Transverse colon (tissue), 4 donors: Measurements from ENCODE around the gene NCAPD3. TPM values are rescaled to one million over a fixed set of nuclear protein-coding genes. Genes with fewer than 3 reads are reported as not detected.

Experiments used
- DNase-seq: peaks from one replicate; pipeline ENCODE4 v3.0.0-alpha.2; 2019
- H3K27ac ChIP-seq, 4 donors: fragments of 200-600 bp; sonication (generic); 2 replicates each; pipeline ENCODE4 v1.5.1; 2016 to 2018; ENCODE audit warnings: inconsistent platforms in 4 of 4
- H3K27me3 ChIP-seq: fragments of 200-600 bp; sonication (generic); 2 replicates; pipeline ENCODE4 v1.5.1; 2017; ENCODE audit warnings: inconsistent platforms
- H3K36me3 ChIP-seq, 4 donors: fragments of 200-600 bp; sonication (generic); 2 replicates each; pipeline ENCODE4 v1.5.1; 2017 to 2019; ENCODE audit warnings: inconsistent platforms in 4 of 4
- H3K4me1 ChIP-seq, 4 donors: fragments of 200-600 bp; sonication (generic); 2 replicates each; pipeline ENCODE4 v1.5.1; 2017 to 2020; ENCODE audit warnings: inconsistent platforms in 4 of 4
- H3K4me3 ChIP-seq, 4 donors: fragments of 200-600 bp; sonication (generic); 1 replicate in 1 of 4; 2 replicates in 3 of 4; pipeline versions ENCODE4 v1.5.1 to v1.6.1; 2017 to 2019; ENCODE audit warnings: inconsistent platforms in 4 of 4
- H3K9me3 ChIP-seq, 2 donors: fragments of 200-600 bp; sonication (generic); 2 replicates each; pipeline ENCODE4 v1.5.1; 2017 to 2019; ENCODE audit warnings: inconsistent platforms in 2 of 2
- EP300 ChIP-seq: sonication (generic); formaldehyde crosslinking; IDR thresholded peaks from one replicate; pipeline ENCODE4 v1.6.1; 2017; ENCODE audit warnings: antibody characterized with exemption, low read depth
- POLR2A ChIP-seq: fragments of 450-650 bp; IDR thresholded peaks from one replicate; pipeline ENCODE4 v1.6.1; 2016; ENCODE audit warnings: antibody characterized with exemption, mild to moderate bottlenecking, moderate library complexity
- POLR2AphosphoS5 ChIP-seq, 3 donors: sonication (generic); formaldehyde crosslinking; IDR thresholded peaks; one replicate each; pipeline ENCODE4 v1.6.1; 2016; ENCODE audit warnings: antibody characterized with exemption in 3 of 3
- WGBS, 2 donors: methylation state at CpG; one replicate each; pipeline ENCODE4 v1.1.5; 2018; ENCODE audit warnings: low coverage in 1 of 2; 5-methylcytosine and 5-hydroxymethylcytosine counted together
- in situ Hi-C, 4 donors: fragments of 200-750 bp; cut with MboI; loops; one replicate each; pipeline versions ENCODE4 v1.15.0 to v1.15.1; 2017; ENCODE audit warnings: low sequenced_read_pairs in 3 of 4, low pct_ligation_motif_present in 1 of 4, low pct_unique_long_range_greater_than_20kb in 1 of 4
- intact Hi-C: fragments of 100-400 bp; cut with DNase I; formaldehyde crosslinking; loops from one replicate; pipeline ENCODE4 v1.15.1; 2023; ENCODE audit warnings: low total_unique reads
- total RNA-seq, 4 donors: library from RNA; depleted of rRNA; stranded (reverse); fragments of >200 nt; gene quantifications; one replicate each; pipeline ENCODE4 v1.1.0, GENCODE V29; 2016
- TF ChIP-seq, protein P1 (sequence below), 5 experiments: fragments of 200-600 bp in 3 of 5; fragments of 450-650 bp in 2 of 5; sonication (generic) in 3 of 5; IDR thresholded peaks; 1 replicate in 2 of 5; 2 replicates in 3 of 5; pipeline ENCODE4 v1.5.1; 2016 to 2017; ENCODE audit warnings: antibody characterized with exemption in 5 of 5, inconsistent platforms in 3 of 5, mild to moderate bottlenecking in 2 of 5, moderate library complexity in 1 of 5

NCAPD3 gene
- total RNA-seq, 4 donors from 2014 or later: 7.0 to 21.3 (median 13.8) TPM

DNA sequence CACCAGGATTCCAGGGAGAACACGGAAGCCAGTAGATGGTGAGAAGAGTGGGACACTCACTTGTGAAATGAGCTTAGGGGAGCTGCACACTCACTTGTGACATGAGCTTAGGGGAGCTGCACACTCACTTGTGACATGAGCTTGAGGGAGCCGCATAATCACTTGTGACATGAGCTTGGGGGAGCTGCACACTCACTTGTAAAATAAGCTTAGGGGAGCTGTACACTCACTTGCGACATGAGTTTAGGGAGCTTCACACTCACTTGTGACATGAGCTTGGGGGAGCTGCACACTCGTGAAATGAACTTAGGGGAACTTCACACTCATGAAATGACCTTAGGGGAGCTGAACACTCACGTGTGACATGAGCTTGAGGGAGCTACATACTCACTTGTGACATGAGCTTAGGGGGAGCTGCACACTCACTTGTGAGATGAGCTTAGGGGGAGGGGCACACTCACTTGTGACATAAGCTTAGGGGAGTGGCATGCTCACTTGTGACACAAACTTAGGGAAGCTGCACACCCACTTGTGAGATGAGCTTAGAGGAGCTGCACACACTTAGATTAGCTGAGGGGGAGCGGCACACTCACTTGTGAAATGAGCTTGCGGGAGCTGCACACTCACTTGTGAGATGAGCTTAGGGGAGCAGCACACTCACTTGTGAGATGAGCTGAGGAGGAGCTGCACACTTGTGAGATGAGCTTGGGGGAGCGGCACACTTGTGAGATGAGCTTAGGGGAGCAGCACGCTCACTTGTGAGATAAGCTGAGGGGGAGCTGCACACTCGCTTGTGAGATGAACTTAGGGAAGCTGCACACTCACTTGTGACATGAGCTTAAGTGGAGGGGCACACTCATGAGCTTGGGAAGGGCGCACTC, 59.0 kb downstream of the NCAPD3 start:
- H3K36me3 ChIP-seq: peaks cover 0 to 25% (median 8%) of the 10 kb centered on the region in 4 donors
- no peak for DNase-seq
- intact Hi-C loops: no loop called here
- no peaks in the 10 kb centered on the region for H3K27me3 ChIP-seq
- TF ChIP-seq POLR2A: no peak
- no peak for TF ChIP-seq EP300
- TF ChIP-seq, protein P1, sequence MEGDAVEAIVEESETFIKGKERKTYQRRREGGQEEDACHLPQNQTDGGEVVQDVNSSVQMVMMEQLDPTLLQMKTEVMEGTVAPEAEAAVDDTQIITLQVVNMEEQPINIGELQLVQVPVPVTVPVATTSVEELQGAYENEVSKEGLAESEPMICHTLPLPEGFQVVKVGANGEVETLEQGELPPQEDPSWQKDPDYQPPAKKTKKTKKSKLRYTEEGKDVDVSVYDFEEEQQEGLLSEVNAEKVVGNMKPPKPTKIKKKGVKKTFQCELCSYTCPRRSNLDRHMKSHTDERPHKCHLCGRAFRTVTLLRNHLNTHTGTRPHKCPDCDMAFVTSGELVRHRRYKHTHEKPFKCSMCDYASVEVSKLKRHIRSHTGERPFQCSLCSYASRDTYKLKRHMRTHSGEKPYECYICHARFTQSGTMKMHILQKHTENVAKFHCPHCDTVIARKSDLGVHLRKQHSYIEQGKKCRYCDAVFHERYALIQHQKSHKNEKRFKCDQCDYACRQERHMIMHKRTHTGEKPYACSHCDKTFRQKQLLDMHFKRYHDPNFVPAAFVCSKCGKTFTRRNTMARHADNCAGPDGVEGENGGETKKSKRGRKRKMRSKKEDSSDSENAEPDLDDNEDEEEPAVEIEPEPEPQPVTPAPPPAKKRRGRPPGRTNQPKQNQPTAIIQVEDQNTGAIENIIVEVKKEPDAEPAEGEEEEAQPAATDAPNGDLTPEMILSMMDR (IDR thresholded peaks at IDR 0.05): no peak
- in situ Hi-C loops: no loop called here
- H3K9me3 ChIP-seq: no peaks in the 10 kb centered on the region
- no peak overlapping the region for H3K27ac ChIP-seq
- 88 to 96% methylated on average over 5 to 11 of the region's 11 CpGs for WGBS, 2 donors
- no peak overlapping the region for H3K4me3 ChIP-seq
- no peaks in the 10 kb centered on the region for H3K4me1 ChIP-seq

DNA sequence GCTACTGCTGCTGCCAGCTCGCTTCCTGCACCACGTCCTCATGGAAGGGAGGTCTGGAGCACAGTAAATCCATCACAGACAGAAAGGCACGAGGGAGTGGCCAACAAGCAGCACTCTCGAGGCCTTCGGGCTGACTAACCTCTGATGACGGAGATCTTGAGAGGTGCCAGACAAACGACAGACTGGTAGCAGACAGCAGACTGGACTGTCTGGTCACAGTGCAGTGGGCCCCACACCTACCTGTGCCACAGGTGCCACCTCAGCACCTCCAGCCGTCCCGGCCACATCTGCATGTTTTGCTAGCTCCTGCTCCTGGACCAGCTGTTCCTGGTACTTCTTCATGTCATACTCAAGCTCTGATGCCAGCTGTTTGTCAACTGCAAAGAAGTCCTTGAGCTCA, 64.1 kb downstream of the NCAPD3 start:
- intact Hi-C loops (no loop called here), in situ Hi-C loops (no loop called here)
- Histone ChIP-seq H3K4me3 (no peak overlapping the region), H3K27me3 (no peaks in the 10 kb centered on the region), H3K27ac (no peak overlapping the region), H3K36me3 (peaks cover 0 to 13% (median 3%) of the 10 kb centered on the region in 4 donors), H3K9me3 (no peaks in the 10 kb centered on the region), H3K4me1 (no peaks in the 10 kb centered on the region)
- TF ChIP-seq EP300 (no peak), POLR2AphosphoS5 (IDR thresholded peaks at IDR 0.05) (no peak), POLR2A (no peak)
- TF ChIP-seq, protein P1 (IDR thresholded peaks at IDR 0.05): no peak
- 90% methylated on average over 9 of the region's 9 CpGs; no CpG with 5 or more reads in 1 of the 2 donors for WGBS, 2 donors
- no peak for DNase-seq

DNA sequence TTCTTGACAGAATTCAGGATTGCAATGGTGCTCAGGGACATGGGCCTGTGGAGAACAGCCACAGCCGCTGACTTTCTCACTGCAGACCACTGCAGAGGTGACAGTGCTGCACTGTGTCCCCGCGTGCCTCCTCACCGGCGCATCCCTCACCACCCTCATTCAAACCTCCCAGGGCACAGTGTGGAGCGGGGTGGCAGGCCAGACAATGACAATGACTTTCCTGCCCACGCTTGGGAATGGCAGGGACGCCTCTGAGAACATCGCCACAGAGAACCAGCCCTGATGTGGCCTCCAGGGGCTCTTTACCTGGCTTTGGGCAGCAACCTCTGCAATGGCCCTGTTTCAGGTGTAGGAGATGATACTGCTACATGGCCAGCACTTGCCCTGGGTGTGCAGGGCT, 65.7 kb downstream of the NCAPD3 start:
- Histone ChIP-seq H3K9me3 (no peaks in the 10 kb centered on the region), H3K36me3 (peaks cover 0 to 13% (median 3%) of the 10 kb centered on the region in 4 donors), H3K27ac (no peak overlapping the region), H3K4me3 (no peak overlapping the region), H3K4me1 (no peaks in the 10 kb centered on the region), H3K27me3 (no peaks in the 10 kb centered on the region)
- intact Hi-C loops: no loop called here
- WGBS, 2 donors: 91% methylated on average over 9 of the region's 9 CpGs; no CpG with 5 or more reads in 1 of the 2 donors
- no peak for TF ChIP-seq POLR2AphosphoS5 (IDR thresholded peaks at IDR 0.05)
- TF ChIP-seq, protein P1 (IDR thresholded peaks at IDR 0.05): no peak
- no peak for TF ChIP-seq POLR2A
- no peak for TF ChIP-seq EP300
- no peak for DNase-seq
- in situ Hi-C loops: no loop called here

DNA sequence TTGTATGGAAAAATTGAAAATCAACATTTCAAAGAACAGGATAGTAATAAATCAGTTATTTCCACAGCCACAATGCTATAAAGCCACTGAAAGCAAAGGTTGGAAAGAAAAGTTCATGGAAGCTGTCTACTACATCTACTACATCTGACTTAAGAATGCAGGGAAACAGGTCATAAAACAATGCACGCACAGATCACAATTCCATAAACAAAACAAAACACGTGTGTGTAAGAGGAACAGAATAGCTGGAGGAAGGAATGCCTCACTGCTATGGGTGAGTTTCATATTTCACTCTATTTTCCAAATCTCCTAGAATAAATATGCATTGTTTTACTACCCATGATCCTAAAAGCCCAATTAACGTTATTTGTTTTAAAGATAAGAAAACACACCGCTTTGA, 66.3 kb downstream of the NCAPD3 start:
- intact Hi-C loops (no loop called here), in situ Hi-C loops (no loop called here)
- Histone ChIP-seq H3K4me3 (no peak overlapping the region), H3K9me3 (no peaks in the 10 kb centered on the region), H3K4me1 (no peaks in the 10 kb centered on the region), H3K36me3 (peaks cover 0 to 8% (median 3%) of the 10 kb centered on the region in 4 donors), H3K27ac (no peak overlapping the region), H3K27me3 (no peaks in the 10 kb centered on the region)
- no peak for DNase-seq
- TF ChIP-seq POLR2A: no peak
- TF ChIP-seq, protein P1 (IDR thresholded peaks at IDR 0.05): no peak
- no peak for TF ChIP-seq EP300
- no peak for TF ChIP-seq POLR2AphosphoS5 (IDR thresholded peaks at IDR 0.05)
- 27 to 40% methylated on average over 3 to 4 of the region's 4 CpGs for WGBS, 2 donors
